CMK (cell line): ENCODE results near the gene BAG1.

Experiments used
- DNase-seq: peaks from one replicate; pipeline ENCODE4 v3.0.0-alpha.2; 2010; ENCODE audit warnings: low read depth

BAG1 gene

DNA sequence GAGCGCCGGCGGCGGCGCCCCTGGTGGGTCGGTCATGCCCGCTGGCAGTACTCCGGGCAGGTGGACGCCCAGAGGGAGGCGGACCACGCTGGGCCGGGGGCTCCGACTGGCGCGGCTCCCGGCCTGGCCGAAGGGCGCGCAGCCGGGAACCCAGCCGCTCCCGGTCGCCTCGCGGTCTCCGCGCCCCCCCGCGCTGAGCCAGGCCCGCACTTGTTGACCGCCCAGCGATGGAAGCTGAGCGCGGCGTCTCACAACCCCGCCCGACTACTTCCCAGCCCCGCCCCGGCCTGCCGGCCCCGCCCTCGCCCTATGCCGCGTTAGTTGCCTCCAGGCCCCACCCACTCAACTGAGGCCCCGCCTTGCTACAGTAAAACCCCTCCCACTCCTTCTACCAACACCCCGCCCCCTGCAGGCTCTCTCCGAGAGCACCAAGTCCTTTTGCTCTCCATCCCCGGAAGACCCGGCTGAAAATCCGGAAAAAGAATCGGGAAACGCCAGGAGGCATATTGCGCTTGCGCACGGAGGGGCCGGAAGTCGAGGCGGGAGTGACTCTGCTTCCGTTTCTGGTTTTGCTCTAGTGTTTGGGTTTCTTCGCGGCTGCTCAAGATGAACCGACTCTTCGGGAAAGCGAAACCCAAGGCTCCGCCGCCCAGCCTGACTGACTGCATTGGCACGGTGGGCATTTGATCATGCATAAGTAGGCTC, at the start of gene BAG1, which contains the start of gene CHMP5:
TSS of gene BAG1 (minus strand) at position 236 of the 705 bp plus-strand sequence.
TSS of gene CHMP5 (plus strand) at position 577 of the 705 bp plus-strand sequence. CDS start at position 607, 30 bp downstream.
- peak; percentile 97 for DNase-seq

DNA sequence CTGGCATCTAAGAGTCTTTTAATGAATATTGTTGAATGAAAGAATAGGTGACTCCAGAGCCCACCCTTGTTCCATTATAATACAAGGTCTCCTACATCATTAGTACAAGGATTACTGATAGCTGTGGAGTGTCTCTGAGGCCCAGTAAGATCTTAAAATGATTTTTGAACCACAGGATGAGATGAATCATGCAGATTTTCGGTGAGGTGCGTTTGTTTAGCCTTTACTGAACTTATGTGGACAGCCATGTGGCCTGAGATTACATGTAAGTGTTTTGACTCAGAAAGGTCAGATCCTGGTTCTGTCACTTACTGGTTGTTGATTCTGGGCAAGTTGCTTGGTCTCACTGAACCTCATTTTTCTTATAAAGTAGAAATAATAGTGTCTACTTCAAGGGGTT, 47.4 kb upstream of the BAG1 start:
- DNase-seq = no peak

DNA sequence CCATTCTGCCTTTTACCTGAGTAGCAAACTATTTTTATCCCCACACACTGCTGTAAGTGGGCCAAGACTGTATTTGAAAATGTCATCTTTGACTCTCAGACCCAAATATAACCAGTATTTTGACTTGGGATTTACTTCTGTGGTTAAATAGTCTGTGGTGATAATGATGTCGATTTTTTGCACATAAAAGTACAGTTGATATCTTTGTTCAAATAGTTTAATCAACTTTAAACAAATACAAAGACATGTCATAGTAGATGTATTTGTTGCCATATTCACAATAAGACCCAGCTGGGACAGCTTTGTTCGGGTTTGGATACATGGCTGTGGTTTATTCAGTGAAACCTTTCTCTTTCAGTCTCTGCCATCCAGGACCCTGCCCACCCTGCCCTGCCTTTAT, 46.2 kb upstream of the BAG1 start:
- DNase-seq = no peak

DNA sequence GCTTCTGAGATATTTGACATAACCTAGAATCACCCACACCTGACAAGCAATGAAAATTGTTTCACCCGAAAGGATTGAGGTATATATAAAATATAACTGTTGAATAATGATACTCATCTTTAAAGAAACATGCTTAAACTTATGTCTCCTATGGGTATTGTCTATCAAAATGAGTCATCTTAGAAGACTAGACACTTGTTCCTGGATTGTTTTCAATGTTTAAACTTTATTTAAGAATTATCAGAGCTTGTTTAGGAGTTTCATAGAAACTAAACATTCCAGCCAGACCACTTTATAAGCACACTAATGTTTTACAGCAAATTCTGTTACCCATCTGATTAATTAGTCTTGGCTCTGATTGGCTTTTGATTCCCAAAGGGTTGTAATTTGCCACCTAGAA, 45.4 kb upstream of the BAG1 start:
- DNase-seq = no peak

DNA sequence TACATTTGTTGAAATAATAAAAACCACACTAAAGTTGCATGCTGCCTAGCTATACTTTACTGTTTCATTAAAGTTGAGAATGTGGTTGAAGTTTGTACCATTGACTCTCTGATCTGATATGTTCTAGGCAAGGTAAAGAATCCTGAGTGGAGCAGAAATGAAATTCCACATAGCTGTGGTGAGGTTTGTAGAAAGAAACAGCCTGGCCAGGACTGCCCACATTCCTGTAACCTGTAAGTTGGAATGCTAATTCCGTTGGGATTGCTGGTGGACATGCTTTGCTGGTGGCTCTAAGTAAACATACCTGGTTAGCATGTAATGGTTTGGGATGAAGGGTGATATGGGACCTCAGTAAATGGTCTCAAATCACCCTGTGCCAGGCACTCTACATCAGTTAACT, 42.6 kb upstream of the BAG1 start:
- DNase-seq = no peak

DNA sequence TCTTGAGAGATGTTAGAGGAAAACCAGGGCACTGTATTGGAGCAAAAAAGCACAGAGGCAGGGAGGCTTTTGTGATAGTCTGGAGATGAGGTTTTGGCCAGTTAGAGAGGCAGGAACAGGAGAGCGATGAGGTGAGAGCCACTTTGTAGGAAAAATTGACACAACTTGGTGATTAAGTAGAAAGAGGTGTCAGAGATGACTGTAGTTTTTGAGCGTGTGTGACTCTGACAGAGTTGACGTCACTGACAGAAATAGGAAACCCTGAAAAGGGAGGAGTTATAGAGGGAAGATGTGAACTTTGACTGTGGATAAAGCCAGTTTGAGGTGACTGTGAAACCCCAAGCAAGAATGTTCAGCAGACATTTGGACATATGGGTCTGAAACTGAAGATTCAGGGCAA, 41.5 kb upstream of the BAG1 start:
- no peak for DNase-seq

DNA sequence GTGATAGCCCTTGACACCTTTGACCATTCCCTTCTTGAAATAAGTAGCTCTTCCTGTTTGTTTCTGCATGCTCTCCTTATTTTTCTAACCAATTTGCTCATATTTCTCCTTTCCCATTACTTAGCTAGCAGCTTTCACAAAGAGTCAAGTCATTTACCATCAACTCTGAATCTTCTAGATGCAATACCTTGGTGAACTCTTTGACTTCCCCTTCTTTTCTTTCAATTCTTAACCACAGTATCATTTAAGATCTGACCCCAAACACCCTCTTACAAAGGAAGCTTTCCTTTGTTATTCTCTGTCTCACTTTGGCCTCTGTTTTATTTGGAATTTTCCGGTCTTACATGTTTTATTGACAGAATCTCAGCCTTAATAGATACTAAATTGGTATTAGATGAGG, 39.9 kb upstream of the BAG1 start:
- no peak for DNase-seq

DNA sequence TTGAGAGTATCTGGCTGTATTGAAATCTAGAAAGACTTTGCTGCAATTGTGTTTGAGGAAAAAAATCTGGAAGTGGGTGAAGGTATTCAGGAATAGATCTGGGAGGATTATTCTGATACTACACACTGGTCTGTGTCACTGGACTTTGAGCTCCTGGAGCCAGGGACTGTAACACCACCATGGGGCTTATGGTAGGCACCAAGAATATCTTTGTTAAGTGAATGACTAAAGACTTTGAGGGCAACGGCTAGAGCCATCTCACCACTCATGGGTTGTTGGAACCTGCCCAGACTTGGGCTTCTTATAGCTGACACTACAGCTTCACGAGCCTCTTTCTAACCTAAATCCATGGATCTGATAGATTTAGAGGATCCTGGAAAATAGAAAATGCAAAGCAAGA, 36.0 kb upstream of the BAG1 start:
- no peak for DNase-seq

DNA sequence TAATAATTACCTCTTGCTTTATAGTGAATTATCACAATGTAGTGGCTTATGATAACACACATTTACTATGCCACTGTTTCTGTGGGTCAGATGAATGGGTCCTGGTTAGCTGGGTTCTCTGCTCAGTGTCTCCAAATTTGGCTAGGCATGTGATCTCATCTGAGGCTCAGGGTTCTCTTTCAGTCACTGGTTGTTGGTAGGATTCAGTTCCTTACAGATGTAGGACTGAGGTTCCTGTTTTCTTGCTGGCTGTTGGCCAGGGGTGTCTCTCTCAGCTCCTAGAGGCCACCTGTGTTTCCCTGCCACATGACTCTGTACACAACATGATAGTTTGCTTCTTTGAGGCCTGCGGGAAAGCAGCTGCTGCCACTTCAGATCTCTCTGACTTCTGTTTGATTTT, 32.9 kb upstream of the BAG1 start:
- no peak for DNase-seq

DNA sequence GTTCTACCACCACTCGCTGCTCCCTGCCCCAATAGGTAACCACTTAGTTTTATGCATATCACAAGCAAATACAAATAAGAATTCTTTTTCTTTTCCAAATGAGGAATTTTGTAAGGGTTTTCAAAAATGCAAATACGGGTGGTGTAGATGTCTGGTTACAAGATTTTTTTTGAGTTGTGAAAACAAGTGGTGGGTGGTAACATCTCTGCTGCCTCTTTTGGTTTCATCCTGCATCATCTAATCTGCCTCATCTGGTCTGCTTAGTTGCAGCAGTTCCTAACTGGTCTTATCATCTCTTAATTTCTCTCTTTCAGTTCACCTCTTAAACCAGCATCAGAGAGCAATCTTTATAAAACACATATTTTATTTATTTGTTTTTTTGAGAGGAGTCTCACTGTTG, 31.1 kb upstream of the BAG1 start:
- DNase-seq = no peak

DNA sequence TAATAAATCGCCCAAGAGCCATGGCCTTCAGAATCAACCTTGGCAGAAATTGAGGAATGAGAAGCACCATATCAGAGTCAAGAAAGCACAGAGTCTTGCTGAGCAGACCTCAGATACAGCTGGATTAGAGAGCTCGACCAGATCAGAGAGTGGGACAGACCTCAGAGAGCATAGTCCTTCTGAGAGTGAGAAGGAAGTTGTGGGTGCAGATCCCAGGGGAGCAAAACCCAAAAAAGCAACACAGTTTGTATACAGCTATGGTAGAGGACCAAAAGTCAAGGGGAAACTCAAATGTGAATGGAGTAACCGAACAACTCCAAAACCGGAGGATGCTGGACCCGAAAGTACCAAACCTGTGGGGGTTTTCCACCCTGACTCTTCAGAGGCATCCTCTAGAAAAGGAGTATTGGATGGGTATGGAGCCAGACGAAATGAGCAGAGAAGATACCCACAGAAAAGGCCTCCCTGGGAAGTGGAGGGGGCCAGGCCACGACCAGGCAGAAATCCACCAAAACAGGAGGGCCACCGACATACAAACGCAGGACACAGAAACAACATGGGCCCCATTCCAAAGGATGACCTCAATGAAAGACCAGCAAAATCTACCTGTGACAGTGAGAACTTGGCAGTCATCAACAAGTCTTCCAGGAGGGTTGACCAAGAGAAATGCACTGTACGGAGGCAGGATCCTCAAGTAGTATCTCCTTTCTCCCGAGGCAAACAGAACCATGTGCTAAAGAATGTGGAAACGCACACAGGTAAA, 30.3 kb upstream of the BAG1 start:
- no peak for DNase-seq

DNA sequence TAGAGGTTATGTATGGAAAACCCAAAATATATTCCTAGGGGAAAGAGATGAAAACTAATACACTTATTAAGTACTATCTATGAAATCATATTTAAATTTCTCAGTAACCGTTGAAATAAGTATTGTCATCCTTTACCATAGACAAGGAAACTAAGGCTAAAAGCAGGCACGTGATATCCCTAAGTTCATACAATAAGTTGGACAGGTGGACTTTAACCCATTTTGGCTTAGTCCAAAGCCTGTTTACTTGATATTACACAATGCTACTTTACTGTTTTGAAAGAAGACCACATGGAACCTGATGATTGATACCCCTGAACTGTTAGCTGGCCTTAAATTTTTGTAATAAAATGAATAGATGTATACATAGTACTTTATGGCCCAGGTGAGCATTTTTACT, 29.3 kb upstream of the BAG1 start:
- no peak for DNase-seq

DNA sequence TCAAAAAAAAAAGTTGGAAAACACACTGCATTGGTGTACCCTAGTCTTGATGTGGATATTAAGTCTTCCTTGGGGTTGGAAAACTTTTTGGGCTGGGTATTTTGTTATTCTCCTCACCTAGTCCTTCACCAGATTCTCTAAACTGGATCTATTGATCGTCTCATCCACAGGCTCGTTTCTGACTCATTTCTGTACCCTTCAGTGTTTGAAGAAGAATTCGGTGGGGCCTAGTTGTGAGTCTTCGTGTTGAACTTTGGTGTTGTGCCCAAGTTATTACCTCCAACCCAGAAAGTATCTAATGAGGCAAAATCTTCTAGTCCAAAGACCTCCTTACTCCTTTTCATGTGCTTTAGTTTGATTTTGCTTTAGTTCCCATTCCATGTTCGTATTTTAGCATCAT, 27.4 kb upstream of the BAG1 start:
- DNase-seq = no peak

DNA sequence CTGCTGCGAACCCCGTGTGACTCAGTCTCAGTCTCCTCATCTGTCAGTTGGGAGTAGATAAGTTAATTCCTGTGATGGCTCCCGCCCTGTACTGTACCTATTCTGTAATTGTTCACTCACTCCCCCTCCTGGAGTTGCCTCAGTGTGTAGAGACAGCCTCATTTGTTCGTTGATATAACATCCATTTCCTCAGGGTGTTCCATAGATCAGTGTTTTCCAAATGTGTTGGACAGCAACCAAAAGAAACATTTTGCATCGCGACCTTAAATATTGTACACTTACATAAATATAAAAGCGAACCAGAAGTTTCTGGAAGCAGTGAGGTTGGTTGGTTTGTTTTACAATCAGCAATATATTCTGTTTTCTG, 26.5 kb upstream of the BAG1 start:
- no peak for DNase-seq

DNA sequence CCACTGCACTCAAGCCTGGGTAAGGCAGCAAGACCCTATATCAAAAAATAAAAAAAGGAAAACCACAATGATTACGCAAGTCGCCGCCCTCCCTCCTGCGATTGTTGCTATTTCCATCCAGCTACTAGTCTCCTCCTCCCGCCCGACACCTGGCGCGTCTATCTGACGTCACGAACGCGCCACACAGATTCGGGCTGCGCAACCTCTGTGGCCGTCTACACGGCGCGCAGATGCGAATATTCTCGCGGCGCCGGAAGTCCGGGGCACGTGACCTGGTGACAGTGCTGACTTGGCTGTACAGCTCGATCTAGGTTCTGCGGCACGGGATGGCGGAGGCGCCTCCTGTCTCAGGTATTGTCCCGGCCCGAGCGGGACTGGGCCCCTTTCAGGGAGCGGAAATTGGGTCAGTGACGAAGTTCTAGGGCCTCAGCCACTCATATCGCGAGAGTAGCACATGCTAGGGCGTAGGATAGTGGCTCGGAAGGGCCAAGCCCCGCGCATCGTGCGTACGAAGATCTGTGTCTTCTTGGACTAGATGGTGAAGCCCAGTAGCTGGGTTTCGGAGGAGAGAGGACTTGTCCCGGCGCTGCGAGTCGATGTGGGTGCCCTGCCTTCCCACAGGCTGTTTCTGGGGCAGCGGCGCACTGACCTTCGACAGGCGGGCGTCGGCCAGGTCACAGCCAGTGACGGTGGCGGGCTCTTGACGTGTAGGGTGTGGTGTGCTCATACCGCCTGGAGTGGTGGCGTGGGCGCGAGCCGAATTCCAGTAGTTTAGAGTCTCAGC, 25.9 kb upstream of the BAG1 start, which contains the start of gene NFX1:
TSS of gene NFX1 (plus strand) at position 270 of the 784 bp plus-strand sequence. CDS start at position 327, 57 bp downstream.
- DNase-seq = peak; percentile 96

DNA sequence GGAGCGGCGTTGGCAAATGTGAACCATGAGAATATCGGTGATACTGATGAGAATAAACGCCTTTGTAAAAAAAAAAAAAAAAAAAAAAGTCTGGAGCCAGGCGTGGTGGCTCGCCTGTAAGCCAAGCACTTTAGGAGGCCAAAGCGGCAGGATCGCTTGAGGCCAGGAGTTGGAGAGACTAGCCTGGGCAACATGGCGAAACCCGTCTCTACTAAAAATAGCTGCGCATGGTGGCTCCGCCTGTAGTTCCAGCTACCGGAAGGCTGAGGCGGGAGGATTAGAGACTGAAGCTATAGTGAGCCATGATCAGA, 25.4 kb upstream of the BAG1 start:
- DNase-seq = no peak

DNA sequence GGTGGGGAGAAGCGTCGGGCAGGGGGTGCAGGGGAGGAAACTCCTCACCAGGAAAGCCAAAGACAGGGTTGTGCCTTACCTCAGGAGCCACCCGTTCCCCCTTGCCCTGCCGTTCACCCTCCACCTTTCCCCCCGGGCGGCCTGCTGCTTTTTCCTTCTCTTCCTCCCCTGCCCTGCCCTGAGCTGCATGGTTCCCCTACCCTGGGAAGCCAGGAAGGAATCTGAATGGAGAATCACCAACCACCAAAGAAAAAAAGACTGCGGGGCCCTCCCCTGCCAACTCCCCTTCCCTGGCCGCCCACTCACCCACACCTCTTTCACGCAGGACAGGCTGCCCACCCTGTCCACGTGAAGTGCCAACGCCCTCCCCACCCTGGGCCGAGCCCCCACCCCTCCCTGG, 25.0 kb upstream of the BAG1 start:
- DNase-seq = no peak

DNA sequence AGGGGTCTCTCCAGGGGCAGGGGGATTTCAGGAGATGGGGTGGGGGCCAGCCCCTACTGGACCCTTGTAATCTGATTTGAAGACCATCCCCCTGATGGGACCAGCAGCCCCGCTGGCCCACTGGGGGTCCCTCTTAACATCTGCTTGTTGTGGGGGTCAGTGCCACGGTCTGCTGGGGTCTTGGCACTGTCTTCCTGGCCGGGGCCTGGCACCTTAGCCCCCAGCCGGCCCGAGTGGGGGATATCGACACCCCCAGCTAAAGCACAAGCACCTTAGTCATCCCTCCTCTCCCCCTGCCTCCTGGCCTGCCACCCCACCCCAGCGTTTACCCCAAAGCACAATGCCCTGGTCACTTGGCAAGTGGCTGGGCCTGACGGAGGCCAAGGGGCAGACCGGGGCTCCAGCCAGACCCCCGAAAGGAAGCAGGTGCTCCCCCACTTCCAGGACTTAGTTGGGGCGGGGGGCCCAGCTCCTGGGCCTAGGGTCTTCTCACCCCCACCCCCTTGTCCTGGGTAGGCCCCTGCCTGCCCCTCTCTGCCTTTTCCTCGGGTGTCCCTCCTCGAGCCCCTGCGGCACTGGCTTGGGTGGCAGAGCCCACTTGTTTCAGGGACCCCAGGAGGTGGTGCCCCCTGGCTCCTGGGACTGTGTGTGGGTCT, 24.4 kb upstream of the BAG1 start:
- DNase-seq = no peak

DNA sequence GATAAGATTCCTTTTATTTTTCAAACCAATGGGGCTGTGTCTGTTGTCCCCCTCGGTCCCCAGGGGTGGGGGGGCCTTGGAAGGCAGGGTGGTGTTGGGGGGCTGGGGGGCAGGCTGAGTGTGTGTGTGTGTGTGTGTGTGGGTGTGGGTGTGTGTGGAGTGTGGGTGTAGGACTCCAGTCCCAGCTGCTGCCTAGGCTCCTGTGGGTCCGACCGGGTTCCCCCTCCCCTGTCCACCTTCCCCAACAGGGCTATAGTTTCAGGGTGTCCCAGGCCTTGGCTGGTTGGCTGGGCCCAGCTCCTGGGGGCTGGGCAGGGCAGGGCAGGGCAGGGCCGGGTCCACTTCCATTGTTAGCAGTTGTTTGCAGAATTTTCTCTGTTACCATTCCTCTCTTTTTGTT, 23.7 kb upstream of the BAG1 start:
- no peak for DNase-seq

DNA sequence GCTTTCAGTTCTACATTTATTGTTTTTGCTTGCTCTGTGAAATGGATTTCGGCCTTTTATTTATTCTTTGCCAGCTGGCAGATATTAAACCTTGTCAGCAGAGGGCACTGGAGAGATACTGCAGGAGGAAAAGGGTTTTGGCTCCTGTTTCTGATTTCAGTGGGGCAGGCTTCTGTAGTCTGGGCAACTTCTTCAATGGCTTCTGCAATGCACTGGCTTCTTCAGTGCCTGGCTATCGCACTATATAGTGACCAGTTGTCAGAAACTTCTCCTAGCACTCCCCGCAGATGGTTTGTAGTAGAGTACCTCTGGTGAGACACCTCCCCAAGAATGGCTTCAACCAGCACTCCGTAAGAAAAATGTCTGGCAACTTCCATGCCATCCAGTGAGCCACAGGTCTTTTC, 22.6 kb upstream of the BAG1 start:
- peak; percentile 22 for DNase-seq

DNA sequence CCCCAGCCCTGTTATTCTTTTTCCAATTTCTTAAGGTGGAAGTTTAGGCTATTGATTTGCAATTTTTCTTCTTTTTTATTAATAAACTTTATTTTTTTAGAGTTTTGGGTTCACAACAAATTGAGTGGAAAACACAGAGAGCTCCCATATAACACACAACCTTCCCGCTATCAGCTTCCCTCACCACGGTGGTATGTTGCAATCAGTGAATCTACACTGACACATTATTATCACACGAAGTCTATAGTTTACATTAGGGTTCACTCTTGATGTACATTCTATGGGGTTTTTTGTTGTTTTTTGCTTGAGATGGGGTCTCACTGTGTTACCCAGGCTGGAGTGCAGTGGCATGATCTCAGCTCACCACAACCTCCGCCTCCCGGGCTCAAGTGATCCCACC, 21.0 kb upstream of the BAG1 start:
- DNase-seq = no peak

DNA sequence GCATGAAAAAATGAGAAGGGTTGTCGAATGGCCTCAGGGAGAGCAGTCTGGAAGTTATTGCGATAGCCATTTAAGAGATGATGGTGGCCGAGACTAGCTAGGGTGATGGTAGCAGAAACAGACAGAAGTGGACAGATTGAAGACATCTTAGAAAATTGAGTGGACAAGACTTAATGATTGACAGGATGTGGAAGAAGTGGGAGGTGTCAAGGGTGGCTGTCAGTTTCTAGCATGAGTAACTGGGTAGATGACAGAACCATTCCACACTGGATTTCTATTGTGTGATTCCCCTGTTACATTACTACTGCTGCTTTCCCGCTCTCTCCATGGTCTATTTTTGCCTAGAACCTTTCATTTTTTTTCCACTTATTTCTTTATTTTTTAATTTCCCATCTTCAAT, 13.0 kb upstream of the BAG1 start:
- no peak for DNase-seq

DNA sequence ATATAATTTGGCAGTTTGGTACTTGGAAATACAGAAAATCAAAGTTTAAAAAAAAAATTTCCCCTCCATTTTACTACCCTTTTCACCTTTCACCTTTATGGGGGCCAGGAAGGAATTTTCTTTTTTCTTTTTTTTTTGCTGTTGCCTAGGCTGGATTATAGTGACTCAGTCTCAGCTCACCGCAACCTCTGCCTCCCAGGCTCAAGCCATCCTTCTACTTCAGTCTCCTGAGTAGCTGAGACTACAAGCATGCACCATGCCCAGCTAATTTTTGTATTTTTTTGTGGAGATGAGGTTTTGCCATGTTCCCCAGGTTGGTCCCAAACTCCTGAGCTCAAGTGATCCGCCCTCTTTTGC, 9.4 kb upstream of the BAG1 start:
- no peak for DNase-seq
